ENCODE results near the gene ASZ1. TPM values are rescaled to one million over a fixed set of nuclear protein-coding genes. Genes with fewer than 3 reads are reported as not detected.

Gene ASZ1
- total RNA-seq, 2 donors from 2014 or later: not detected

GRCh38 chr7:117408831-117409230 is 18.5 kb downstream of the ASZ1 start:
- H3K36me3 ChIP-seq (replicated peaks in 1 of 2; ENCODE audit: insufficient read depth in 1 of 2, low read depth in 2 of 2): no peaks in the 10 kb centered on the region
- TF ChIP-seq, protein P1, sequence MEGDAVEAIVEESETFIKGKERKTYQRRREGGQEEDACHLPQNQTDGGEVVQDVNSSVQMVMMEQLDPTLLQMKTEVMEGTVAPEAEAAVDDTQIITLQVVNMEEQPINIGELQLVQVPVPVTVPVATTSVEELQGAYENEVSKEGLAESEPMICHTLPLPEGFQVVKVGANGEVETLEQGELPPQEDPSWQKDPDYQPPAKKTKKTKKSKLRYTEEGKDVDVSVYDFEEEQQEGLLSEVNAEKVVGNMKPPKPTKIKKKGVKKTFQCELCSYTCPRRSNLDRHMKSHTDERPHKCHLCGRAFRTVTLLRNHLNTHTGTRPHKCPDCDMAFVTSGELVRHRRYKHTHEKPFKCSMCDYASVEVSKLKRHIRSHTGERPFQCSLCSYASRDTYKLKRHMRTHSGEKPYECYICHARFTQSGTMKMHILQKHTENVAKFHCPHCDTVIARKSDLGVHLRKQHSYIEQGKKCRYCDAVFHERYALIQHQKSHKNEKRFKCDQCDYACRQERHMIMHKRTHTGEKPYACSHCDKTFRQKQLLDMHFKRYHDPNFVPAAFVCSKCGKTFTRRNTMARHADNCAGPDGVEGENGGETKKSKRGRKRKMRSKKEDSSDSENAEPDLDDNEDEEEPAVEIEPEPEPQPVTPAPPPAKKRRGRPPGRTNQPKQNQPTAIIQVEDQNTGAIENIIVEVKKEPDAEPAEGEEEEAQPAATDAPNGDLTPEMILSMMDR (IDR thresholded peaks at IDR 0.05): no peak
- no peak for TF ChIP-seq POLR2A (IDR thresholded peaks at IDR 0.05)
- no peaks in the 10 kb centered on the region for H3K9me3 ChIP-seq
- intact Hi-C loops (cut with DNase I): no loop called here
- WGBS, 2 donors: 86 to 88% methylated on average over 1 of the region's 1 CpG
- H3K27ac ChIP-seq: no peak overlapping the region
- no peak for DNase-seq
- no peak for ATAC-seq
- H3K4me1 ChIP-seq: peaks cover 3% of the 10 kb centered on the region
- H3K27me3 ChIP-seq: no peaks in the 10 kb centered on the region
- H3K4me3 ChIP-seq: no peak overlapping the region

GRCh38 chr7:117405519-117405918 is 21.8 kb downstream of the ASZ1 start:
- no peak overlapping the region for H3K27ac ChIP-seq
- H3K4me1 ChIP-seq: peaks cover 9% of the 10 kb centered on the region
- no peaks in the 10 kb centered on the region for H3K9me3 ChIP-seq
- TF ChIP-seq, protein P1 (IDR thresholded peaks at IDR 0.05): no peak
- TF ChIP-seq POLR2A (IDR thresholded peaks at IDR 0.05): no peak
- no peaks in the 10 kb centered on the region for H3K27me3 ChIP-seq
- H3K4me3 ChIP-seq: no peak overlapping the region
- ATAC-seq (no peak), DNase-seq (no peak)
- intact Hi-C loops (cut with DNase I): no loop called here
- WGBS, 2 donors: 77 to 85% methylated on average over 3 of the region's 3 CpGs
- no peaks in the 10 kb centered on the region for H3K36me3 ChIP-seq (replicated peaks in 1 of 2; ENCODE audit: insufficient read depth in 1 of 2, low read depth in 2 of 2)

DNA sequence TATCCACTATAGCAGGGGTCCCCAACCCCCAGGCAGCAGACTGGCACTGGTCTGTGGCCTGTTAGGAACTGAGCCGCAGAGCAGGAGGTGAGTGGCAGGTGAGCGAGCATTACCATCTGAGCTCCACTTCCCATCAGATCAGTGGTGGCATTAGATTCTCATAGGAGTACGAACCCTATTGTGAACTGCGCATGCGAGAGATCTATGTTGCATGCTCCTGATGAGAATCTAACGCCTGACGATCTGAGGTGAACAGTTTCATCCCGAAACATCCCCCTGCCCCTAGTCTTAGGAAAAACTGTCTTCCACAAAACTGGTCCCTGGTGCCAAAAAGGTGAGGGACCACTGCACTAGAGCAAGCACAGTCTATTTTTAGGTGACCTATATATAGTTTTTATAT is 23.6 kb downstream of the ASZ1 start:
- TF ChIP-seq, protein P1 (IDR thresholded peaks at IDR 0.05): no peak
- no peak for TF ChIP-seq POLR2A (IDR thresholded peaks at IDR 0.05)
- Histone ChIP-seq H3K36me3 (replicated peaks in 1 of 2; ENCODE audit: insufficient read depth in 1 of 2, low read depth in 2 of 2) (no peaks in the 10 kb centered on the region), H3K4me3 (no peak overlapping the region), H3K27me3 (no peaks in the 10 kb centered on the region), H3K4me1 (peaks cover 13% of the 10 kb centered on the region), H3K9me3 (no peaks in the 10 kb centered on the region), H3K27ac (peak overlapping the region in 1 of 4 donors; percentile 4)
- ATAC-seq (no peak), DNase-seq (no peak)
- intact Hi-C loops (cut with DNase I): no loop called here
- WGBS, 2 donors: 84 to 94% methylated on average over 7 to 8 of the region's 8 CpGs

GRCh38 chr7:117402109-117402508 is 25.2 kb downstream of the ASZ1 start:
- no peaks in the 10 kb centered on the region for H3K27me3 ChIP-seq
- intact Hi-C loops (cut with DNase I): no loop called here
- H3K9me3 ChIP-seq: no peaks in the 10 kb centered on the region
- whole genome bisulfite sequencing, 2 donors: 32 to 52% methylated on average over 2 of the region's 2 CpGs
- no peaks in the 10 kb centered on the region for H3K36me3 ChIP-seq (replicated peaks in 1 of 2; ENCODE audit: insufficient read depth in 1 of 2, low read depth in 2 of 2)
- TF ChIP-seq, protein P1 (IDR thresholded peaks at IDR 0.05): no peak
- no peak for TF ChIP-seq POLR2A (IDR thresholded peaks at IDR 0.05)
- ATAC-seq (peak; percentile 63), DNase-seq (peak in 1 of 4 donors; percentile 8)
- peak overlapping the region in 2 of 4 donors; percentile 57 to 63 for H3K27ac ChIP-seq
- peaks cover 13% of the 10 kb centered on the region for H3K4me1 ChIP-seq
- H3K4me3 ChIP-seq: no peak overlapping the region

DNA sequence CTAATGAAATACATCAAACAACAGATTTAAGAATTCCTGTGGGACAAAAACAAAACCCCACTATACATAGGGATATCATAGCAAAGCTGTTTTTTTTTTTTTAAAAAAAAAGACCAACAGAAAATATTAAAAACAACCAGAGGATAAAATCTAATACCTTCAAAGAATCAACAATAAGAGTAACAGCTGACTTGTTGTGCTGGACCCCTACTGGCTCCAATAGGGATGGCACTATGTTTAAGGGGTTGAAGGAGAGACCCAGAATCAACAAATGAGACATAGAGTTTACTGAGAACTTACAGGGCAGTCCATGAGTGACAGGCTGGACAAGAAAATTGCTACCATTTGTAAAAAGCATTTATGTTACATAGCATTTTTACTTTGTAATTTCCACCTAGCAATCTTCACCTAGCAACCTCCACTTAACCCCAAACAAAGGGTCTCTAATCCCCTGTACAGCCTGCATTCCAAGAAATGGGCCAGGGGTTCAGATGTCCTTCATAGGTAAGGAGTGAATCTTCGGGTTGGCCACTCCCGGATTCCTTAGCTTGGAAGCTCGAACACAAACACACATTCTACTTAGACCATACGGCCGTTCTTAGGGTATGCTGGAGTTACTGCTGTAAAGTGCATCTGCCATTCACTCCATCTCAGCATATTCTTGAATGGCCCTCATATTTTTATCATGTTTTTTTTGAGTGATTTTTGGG is 25.8 kb downstream of the ASZ1 start:
- peak overlapping the region in 3 of 4 donors; percentile 10 to 63 (median 57) for H3K27ac ChIP-seq
- no peaks in the 10 kb centered on the region for H3K9me3 ChIP-seq
- H3K27me3 ChIP-seq: no peaks in the 10 kb centered on the region
- intact Hi-C loops (cut with DNase I): no loop called here
- WGBS, 2 donors: 55 to 61% methylated on average over 5 of the region's 5 CpGs
- DNase-seq (no peak), ATAC-seq (no peak)
- TF ChIP-seq POLR2A (IDR thresholded peaks at IDR 0.05): no peak
- TF ChIP-seq, protein P1 (IDR thresholded peaks at IDR 0.05): peak in 2 of 7 experiments; percentile 6 to 10
- peaks cover 13% of the 10 kb centered on the region for H3K4me1 ChIP-seq
- no peak overlapping the region for H3K4me3 ChIP-seq
- no peaks in the 10 kb centered on the region for H3K36me3 ChIP-seq (replicated peaks in 1 of 2; ENCODE audit: insufficient read depth in 1 of 2, low read depth in 2 of 2)
